ENCODE data around the gene PTPRN2.

The PTPRN2 gene

GRCh38 chr7:157527686-157528085, 1059.9 kb downstream of the PTPRN2 start:
- no peak for DNase-seq (ENCODE audit: low spot score)

- DNase-seq (ENCODE audit: low spot score) = no peak
These were observed 1060.5 kb downstream of the PTPRN2 start for GRCh38 chr7:157526913-157527634.

GRCh38 chr7:157526005-157526912, 1061.4 kb downstream of the PTPRN2 start:
- no peak for DNase-seq (ENCODE audit: low spot score)

- DNase-seq (ENCODE audit: low spot score) = no peak
These were observed 1062.1 kb downstream of the PTPRN2 start for GRCh38 chr7:157525491-157525915.

- no peak for DNase-seq (ENCODE audit: low spot score)
These were observed 1062.9 kb downstream of the PTPRN2 start for GRCh38 chr7:157524731-157525130.

- no peak for DNase-seq (ENCODE audit: low spot score)
These were observed 1063.7 kb downstream of the PTPRN2 start for GRCh38 chr7:157523766-157524421.

- DNase-seq (ENCODE audit: low spot score) = no peak
These were observed 1064.3 kb downstream of the PTPRN2 start for GRCh38 chr7:157523371-157523765.

GRCh38 chr7:157522954-157523353, 1064.7 kb downstream of the PTPRN2 start:
- no peak for DNase-seq (ENCODE audit: low spot score)

GRCh38 chr7:157522189-157522588, 1065.4 kb downstream of the PTPRN2 start:
- no peak for DNase-seq (ENCODE audit: low spot score)

GRCh38 chr7:157521752-157522151, 1065.9 kb downstream of the PTPRN2 start:
- DNase-seq (ENCODE audit: low spot score) = no peak

- no peak for DNase-seq (ENCODE audit: low spot score)
These were observed 1066.4 kb downstream of the PTPRN2 start for GRCh38 chr7:157521061-157521731.

GRCh38 chr7:157520249-157520648, 1067.4 kb downstream of the PTPRN2 start:
- DNase-seq (ENCODE audit: low spot score) = no peak

- no peak for DNase-seq (ENCODE audit: low spot score)
These were observed 1067.8 kb downstream of the PTPRN2 start for GRCh38 chr7:157519798-157520244.

GRCh38 chr7:157519246-157519645, 1068.4 kb downstream of the PTPRN2 start:
- no peak for DNase-seq (ENCODE audit: low spot score)

GRCh38 chr7:157518514-157519175, 1069.0 kb downstream of the PTPRN2 start:
- DNase-seq (ENCODE audit: low spot score) = no peak

GRCh38 chr7:157517782-157518513, 1069.7 kb downstream of the PTPRN2 start:
- DNase-seq (ENCODE audit: low spot score) = no peak

- no peak for DNase-seq (ENCODE audit: low spot score)
These were observed 1070.5 kb downstream of the PTPRN2 start for GRCh38 chr7:157516911-157517781.

- DNase-seq (ENCODE audit: low spot score) = no peak
These were observed 1071.3 kb downstream of the PTPRN2 start for GRCh38 chr7:157516311-157516710.

- no peak for DNase-seq (ENCODE audit: low spot score)
These were observed 1072.1 kb downstream of the PTPRN2 start for GRCh38 chr7:157515342-157516041.

Data from LoVo (cell line).